Mesothelial cell of epicardium (in vitro differentiated cells): Measurements from ENCODE around the gene LLGL1. TPM values are rescaled to one million over a fixed set of nuclear protein-coding genes. Genes with fewer than 3 reads are reported as not detected.

Experiments used
- DNase-seq, 2 experiments: peaks; one replicate each; pipeline ENCODE4 v3.0.0; 2021; ENCODE audit warnings: low spot score in 2 of 2; ENCODE audit not compliant: unreplicated experiment in 2 of 2
- H3K27ac Mint-ChIP-seq: 2 replicates; pipeline ENCODE4 v1.8.0; 2021; ENCODE audit warnings: mixed read lengths
- H3K27me3 Mint-ChIP-seq: 2 replicates; pipeline ENCODE4 v1.8.0; 2021; ENCODE audit warnings: low read depth, mixed read lengths
- H3K36me3 Mint-ChIP-seq: 2 replicates; pipeline ENCODE4 v1.8.0; 2021; ENCODE audit warnings: mixed read lengths
- H3K4me1 Mint-ChIP-seq: 2 replicates; pipeline ENCODE4 v1.8.0; 2021; ENCODE audit warnings: mixed read lengths
- H3K4me3 Mint-ChIP-seq: 2 replicates; pipeline ENCODE4 v1.8.0; 2021; ENCODE audit warnings: mild to moderate bottlenecking, moderate library complexity, mixed read lengths
- H3K9me3 Mint-ChIP-seq: 2 replicates; pipeline ENCODE4 v1.8.0; 2021; ENCODE audit warnings: mixed read lengths
- CTCF ChIP-seq: fragments of 200-600 bp; sonication (generic); IDR thresholded peaks from one replicate; pipeline ENCODE4 v1.5.0; 2021; ENCODE audit warnings: antibody characterized with exemption; ENCODE audit not compliant: unreplicated experiment
- total RNA-seq: library from RNA; stranded (reverse); gene quantifications from 3 replicates; pipeline ENCODE4 v1.2.1, GENCODE V29; 2021

Gene LLGL1
- total RNA-seq, 1 donor from 2014 or later: 72.1 TPM

- Mint-ChIP-seq H3K4me3 (peak overlapping the region; percentile 42), H3K27me3 (no peaks in the 10 kb centered on the region), H3K4me1 (peaks cover 13% of the 10 kb centered on the region), H3K27ac (peak overlapping the region; percentile 91), H3K36me3 (peaks cover 27% of the 10 kb centered on the region), H3K9me3 (no peaks in the 10 kb centered on the region)
- DNase-seq: peak in 1 of 2 experiments; percentile 66
- TF ChIP-seq CTCF: peak; percentile 22
Measured at GRCh38 chr17:18248300-18248731, 22.9 kb downstream of the LLGL1 start.

DNA sequence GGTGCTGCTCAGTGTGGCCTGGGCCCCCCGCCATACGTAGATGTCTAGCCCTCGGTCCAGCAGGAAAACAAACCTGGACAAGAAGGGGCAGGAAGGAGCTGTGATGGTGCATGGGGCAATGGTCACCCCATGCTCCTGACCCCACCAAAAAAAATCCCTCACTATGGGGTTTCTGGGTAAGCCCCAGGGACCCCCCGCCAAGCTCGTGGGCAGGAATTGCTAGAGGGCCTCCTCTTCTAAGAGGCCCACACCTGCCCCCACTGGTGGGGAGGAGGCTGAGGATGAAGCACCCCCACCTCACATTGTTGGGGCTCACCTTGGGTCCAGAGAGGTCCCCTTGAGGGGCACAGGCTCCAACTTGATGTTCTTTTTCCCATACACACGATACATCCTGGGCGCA is 23.4 kb downstream of the LLGL1 start:
- Mint-ChIP-seq H3K4me1 (peaks cover 13% of the 10 kb centered on the region), H3K27me3 (no peaks in the 10 kb centered on the region), H3K27ac (no peak overlapping the region), H3K9me3 (no peaks in the 10 kb centered on the region), H3K4me3 (no peak overlapping the region), H3K36me3 (peaks cover 31% of the 10 kb centered on the region)
- no peak for TF ChIP-seq CTCF
- no peak for DNase-seq

- peaks cover 29% of the 10 kb centered on the region for H3K36me3 Mint-ChIP-seq
- no peaks in the 10 kb centered on the region for H3K9me3 Mint-ChIP-seq
Measured at GRCh38 chr17:18250259-18250658, 24.8 kb downstream of the LLGL1 start.

GRCh38 chr17:18250708-18251107 is 25.3 kb downstream of the LLGL1 start:
- Mint-ChIP-seq H3K4me3 (no peak overlapping the region), H3K36me3 (peaks cover 26% of the 10 kb centered on the region), H3K4me1 (peaks cover 13% of the 10 kb centered on the region), H3K27me3 (no peaks in the 10 kb centered on the region), H3K9me3 (no peaks in the 10 kb centered on the region), H3K27ac (no peak overlapping the region)
- no peak for TF ChIP-seq CTCF
- no peak for DNase-seq

More at GRCh38 chr17:18250259-18250658, 24.8 kb downstream of the LLGL1 start:
- Mint-ChIP-seq H3K4me1 (peaks cover 13% of the 10 kb centered on the region), H3K27me3 (no peaks in the 10 kb centered on the region), H3K4me3 (no peak overlapping the region), H3K27ac (no peak overlapping the region)
- TF ChIP-seq CTCF: no peak
- no peak for DNase-seq

- H3K27ac Mint-ChIP-seq: no peak overlapping the region
- no peaks in the 10 kb centered on the region for H3K9me3 Mint-ChIP-seq
- TF ChIP-seq CTCF: no peak
- no peaks in the 10 kb centered on the region for H3K27me3 Mint-ChIP-seq
- DNase-seq: no peak
- H3K4me1 Mint-ChIP-seq: peaks cover 13% of the 10 kb centered on the region
- peaks cover 26% of the 10 kb centered on the region for H3K36me3 Mint-ChIP-seq
- H3K4me3 Mint-ChIP-seq: no peak overlapping the region
Measured at GRCh38 chr17:18251204-18251603, 25.8 kb downstream of the LLGL1 start.

- no peaks in the 10 kb centered on the region for H3K27me3 Mint-ChIP-seq
- H3K4me1 Mint-ChIP-seq: peaks cover 10% of the 10 kb centered on the region
- no peak overlapping the region for H3K4me3 Mint-ChIP-seq
- peaks cover 25% of the 10 kb centered on the region for H3K36me3 Mint-ChIP-seq
- TF ChIP-seq CTCF: no peak
- no peak overlapping the region for H3K27ac Mint-ChIP-seq
- no peaks in the 10 kb centered on the region for H3K9me3 Mint-ChIP-seq
- DNase-seq: no peak
Measured at GRCh38 chr17:18252160-18252559, 26.7 kb downstream of the LLGL1 start.
